ENCODE results near the gene RAB36. TPM values are rescaled to one million over a fixed set of nuclear protein-coding genes. Genes with fewer than 3 reads are reported as not detected.

Gene RAB36
- total RNA-seq, 1 donor from 2014 or later, result 3.2 TPM

- H3K27ac ChIP-seq, result no peak overlapping the region
- H3K4me3 ChIP-seq, result no peak overlapping the region
- H3K9me3 ChIP-seq, result no peaks in the 10 kb centered on the region
- TF ChIP-seq CTCF (IDR thresholded peaks at IDR 0.05), result no peak
- no peak for TF ChIP-seq POLR2A (IDR thresholded peaks at IDR 0.05)
- no peak for TF ChIP-seq POLR2AphosphoS5 (IDR thresholded peaks at IDR 0.05; ENCODE audit: insufficient read depth in 1 of 2, low read depth in 1 of 2)
- H3K27me3 ChIP-seq, result no peaks in the 10 kb centered on the region
- intact Hi-C loops (cut with DNase I), result no loop called here
- H3K4me1 ChIP-seq, result peaks cover 20% of the 10 kb centered on the region
- DNase-seq (ENCODE audit: extremely low spot score in 2 of 2), result no peak
- H3K36me3 ChIP-seq, result no peaks in the 10 kb centered on the region
Observed at GRCh38 chr22:23102002-23102655, 43.1 kb upstream of the RAB36 start.

GRCh38 chr22:23102776-23103175 is 42.5 kb upstream of the RAB36 start:
- no peaks in the 10 kb centered on the region for H3K9me3 ChIP-seq
- peaks cover 19% of the 10 kb centered on the region for H3K4me1 ChIP-seq
- no peaks in the 10 kb centered on the region for H3K27me3 ChIP-seq
- intact Hi-C loops (cut with DNase I), result no loop called here
- no peak overlapping the region for H3K27ac ChIP-seq
- no peaks in the 10 kb centered on the region for H3K36me3 ChIP-seq
- DNase-seq (ENCODE audit: extremely low spot score in 2 of 2), result no peak
- H3K4me3 ChIP-seq, result no peak overlapping the region
- no peak for TF ChIP-seq POLR2A (IDR thresholded peaks at IDR 0.05)
- TF ChIP-seq CTCF (IDR thresholded peaks at IDR 0.05), result no peak
- no peak for TF ChIP-seq POLR2AphosphoS5 (IDR thresholded peaks at IDR 0.05; ENCODE audit: insufficient read depth in 1 of 2, low read depth in 1 of 2)

- no peak overlapping the region for H3K4me3 ChIP-seq
- H3K36me3 ChIP-seq, result no peaks in the 10 kb centered on the region
- H3K27me3 ChIP-seq, result no peaks in the 10 kb centered on the region
- intact Hi-C loops (cut with DNase I), result no loop called here
- TF ChIP-seq POLR2AphosphoS5 (IDR thresholded peaks at IDR 0.05; ENCODE audit: insufficient read depth in 1 of 2, low read depth in 1 of 2), result no peak
- no peak for TF ChIP-seq POLR2A (IDR thresholded peaks at IDR 0.05)
- no peak for TF ChIP-seq CTCF (IDR thresholded peaks at IDR 0.05)
- H3K27ac ChIP-seq, result no peak overlapping the region
- H3K9me3 ChIP-seq, result no peaks in the 10 kb centered on the region
- peaks cover 13% of the 10 kb centered on the region for H3K4me1 ChIP-seq
- no peak for DNase-seq (ENCODE audit: extremely low spot score in 2 of 2)
Observed at GRCh38 chr22:23103199-23103954, 41.9 kb upstream of the RAB36 start.

DNA sequence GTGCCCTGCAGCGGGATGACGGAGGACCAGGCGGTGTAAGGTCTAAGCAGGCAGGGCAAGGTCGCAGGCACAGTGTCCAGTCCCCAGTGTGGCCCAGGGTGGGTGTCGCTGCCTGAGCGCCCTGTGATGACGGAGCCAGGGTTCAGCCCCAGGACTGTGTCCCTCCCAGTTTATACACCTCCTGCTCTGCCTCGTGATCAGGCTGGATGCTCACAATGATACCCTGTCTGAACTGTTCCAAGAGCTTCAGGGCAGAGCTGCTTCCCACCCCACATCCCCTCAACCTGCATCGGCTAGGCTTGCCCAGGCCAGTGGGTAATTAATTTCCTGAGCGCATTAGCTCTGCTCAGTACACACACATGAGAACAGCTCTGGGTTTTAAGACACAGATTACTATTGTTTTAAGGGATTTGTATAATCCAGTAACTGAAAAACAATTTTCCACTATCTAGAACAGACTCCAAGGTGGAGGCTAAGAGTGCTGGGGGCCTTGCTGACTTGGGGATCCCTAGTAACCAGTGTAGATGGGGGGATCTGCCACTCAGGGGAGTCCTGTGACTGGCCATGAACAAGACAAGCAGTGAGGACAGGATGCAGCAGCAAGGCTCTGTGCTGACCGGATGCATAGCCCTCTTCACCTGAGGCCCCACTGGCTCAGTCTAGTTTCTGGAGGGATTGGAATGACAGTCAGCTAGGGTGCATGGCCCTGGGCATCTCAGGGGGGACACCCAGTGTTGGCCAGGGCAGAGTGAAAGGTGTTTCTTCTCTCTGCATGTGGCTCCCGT is 40.9 kb upstream of the RAB36 start:
- Histone ChIP-seq H3K4me3 (no peak overlapping the region), H3K27me3 (no peaks in the 10 kb centered on the region), H3K9me3 (no peaks in the 10 kb centered on the region), H3K27ac (no peak overlapping the region), H3K36me3 (no peaks in the 10 kb centered on the region), H3K4me1 (peaks cover 2% of the 10 kb centered on the region)
- DNase-seq (ENCODE audit: extremely low spot score in 2 of 2), result no peak
- intact Hi-C loops (cut with DNase I), result no loop called here
- no peak for TF ChIP-seq CTCF (IDR thresholded peaks at IDR 0.05)
- no peak for TF ChIP-seq POLR2AphosphoS5 (IDR thresholded peaks at IDR 0.05; ENCODE audit: insufficient read depth in 1 of 2, low read depth in 1 of 2)
- TF ChIP-seq POLR2A (IDR thresholded peaks at IDR 0.05), result no peak
